ENCODE measurements around the gene CCNDBP1. TPM values are rescaled to one million over a fixed set of nuclear protein-coding genes. Genes with fewer than 3 reads are reported as not detected.

Gene CCNDBP1
- total and polyA plus RNA-seq, 2 donors from 2014 or later: 56.8 to 64.3 TPM

GRCh38 chr15:43241100-43241499 lies 55.9 kb downstream of the CCNDBP1 start:
- intact Hi-C loops (cut with DNase I): no loop called here
- no peaks in the 10 kb centered on the region for H3K27me3 ChIP-seq (ENCODE audit: control insufficient read depth, insufficient read depth, low read length)
- H3K9me3 ChIP-seq (ENCODE audit: control insufficient read depth in 2 of 3, insufficient read depth in 1 of 3, low read length in 3 of 3): no peaks in the 10 kb centered on the region
- no peaks in the 10 kb centered on the region for H3K36me3 ChIP-seq (ENCODE audit: control insufficient read depth in 2 of 3, insufficient read depth in 3 of 3, low read length in 3 of 3)
- no peak for FAIRE-seq
- no peak overlapping the region for H3K9ac ChIP-seq (ENCODE audit: low read length in 3 of 3)
- H3K4me3 ChIP-seq (ENCODE audit: low read length in 3 of 3): no peak overlapping the region
- H3K27ac ChIP-seq (ENCODE audit: low read depth in 2 of 2, low read length in 2 of 2): no peak overlapping the region
- no peak for DNase-seq
- H3K4me1 ChIP-seq (ENCODE audit: control insufficient read depth in 2 of 3, insufficient read depth in 2 of 3, low read depth in 1 of 3, low read length in 3 of 3): no peaks in the 10 kb centered on the region
- TF ChIP-seq CTCF (IDR thresholded peaks at IDR 0.05; ENCODE audit: borderline replicate concordance, extremely low read depth, insufficient read depth): no peak

GRCh38 chr15:43242616-43243015 lies 57.4 kb downstream of the CCNDBP1 start:
- Histone ChIP-seq H3K4me3 (ENCODE audit: low read length in 3 of 3) (no peak overlapping the region), H3K36me3 (ENCODE audit: control insufficient read depth in 2 of 3, insufficient read depth in 3 of 3, low read length in 3 of 3) (no peaks in the 10 kb centered on the region), H3K4me1 (ENCODE audit: control insufficient read depth in 2 of 3, insufficient read depth in 2 of 3, low read depth in 1 of 3, low read length in 3 of 3) (no peaks in the 10 kb centered on the region), H3K9me3 (ENCODE audit: control insufficient read depth in 2 of 3, insufficient read depth in 1 of 3, low read length in 3 of 3) (no peaks in the 10 kb centered on the region), H3K9ac (ENCODE audit: low read length in 3 of 3) (no peak overlapping the region), H3K27ac (ENCODE audit: low read depth in 2 of 2, low read length in 2 of 2) (no peak overlapping the region), H3K27me3 (ENCODE audit: control insufficient read depth, insufficient read depth, low read length) (no peaks in the 10 kb centered on the region)
- no peak for DNase-seq
- no peak for FAIRE-seq
- intact Hi-C loops (cut with DNase I): no loop called here
- TF ChIP-seq CTCF (IDR thresholded peaks at IDR 0.05; ENCODE audit: borderline replicate concordance, extremely low read depth, insufficient read depth): no peak

GRCh38 chr15:43243020-43243645 lies 57.9 kb downstream of the CCNDBP1 start:
- no peak for FAIRE-seq
- TF ChIP-seq CTCF (IDR thresholded peaks at IDR 0.05; ENCODE audit: borderline replicate concordance, extremely low read depth, insufficient read depth): no peak

DNA sequence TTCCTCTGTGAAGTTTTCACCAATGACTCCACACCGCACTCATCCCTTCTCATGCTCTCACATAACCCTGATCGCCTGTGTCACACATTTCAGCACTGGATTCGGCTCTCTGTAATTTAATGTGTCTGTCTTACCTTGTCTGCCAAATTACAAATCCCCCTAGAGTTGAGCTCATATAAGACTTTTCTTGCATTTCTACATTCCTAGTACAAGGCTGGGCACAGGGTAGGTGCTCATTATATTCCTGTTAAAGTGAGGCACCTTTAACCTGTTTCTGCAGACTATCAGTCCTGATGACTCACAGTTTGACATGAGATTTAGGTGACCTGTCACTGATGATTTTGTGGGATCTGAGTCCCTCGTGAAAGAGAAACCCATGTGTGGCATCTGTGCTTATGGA lies 58.9 kb downstream of the CCNDBP1 start:
- FAIRE-seq: no peak
- Histone ChIP-seq H3K4me1 (ENCODE audit: control insufficient read depth in 2 of 3, insufficient read depth in 2 of 3, low read depth in 1 of 3, low read length in 3 of 3) (no peaks in the 10 kb centered on the region), H3K4me3 (ENCODE audit: low read length in 3 of 3) (no peak overlapping the region), H3K27me3 (ENCODE audit: control insufficient read depth, insufficient read depth, low read length) (no peaks in the 10 kb centered on the region), H3K36me3 (ENCODE audit: control insufficient read depth in 2 of 3, insufficient read depth in 3 of 3, low read length in 3 of 3) (no peaks in the 10 kb centered on the region), H3K9me3 (ENCODE audit: control insufficient read depth in 2 of 3, insufficient read depth in 1 of 3, low read length in 3 of 3) (no peaks in the 10 kb centered on the region), H3K9ac (ENCODE audit: low read length in 3 of 3) (no peak overlapping the region), H3K27ac (ENCODE audit: low read depth in 2 of 2, low read length in 2 of 2) (no peak overlapping the region)
- intact Hi-C loops (cut with DNase I): no loop called here
- TF ChIP-seq CTCF (IDR thresholded peaks at IDR 0.05; ENCODE audit: borderline replicate concordance, extremely low read depth, insufficient read depth): no peak
- DNase-seq: no peak

More at GRCh38 chr15:43243020-43243645, 57.9 kb downstream of the CCNDBP1 start:
- Histone ChIP-seq H3K36me3 (ENCODE audit: control insufficient read depth in 2 of 3, insufficient read depth in 3 of 3, low read length in 3 of 3) (no peaks in the 10 kb centered on the region), H3K9me3 (ENCODE audit: control insufficient read depth in 2 of 3, insufficient read depth in 1 of 3, low read length in 3 of 3) (no peaks in the 10 kb centered on the region), H3K4me3 (ENCODE audit: low read length in 3 of 3) (no peak overlapping the region), H3K27me3 (ENCODE audit: control insufficient read depth, insufficient read depth, low read length) (no peaks in the 10 kb centered on the region), H3K4me1 (ENCODE audit: control insufficient read depth in 2 of 3, insufficient read depth in 2 of 3, low read depth in 1 of 3, low read length in 3 of 3) (no peaks in the 10 kb centered on the region), H3K27ac (ENCODE audit: low read depth in 2 of 2, low read length in 2 of 2) (no peak overlapping the region), H3K9ac (ENCODE audit: low read length in 3 of 3) (no peak overlapping the region)
- intact Hi-C loops (cut with DNase I): no loop called here
- no peak for DNase-seq
